Liver (tissue), 9 donors: ENCODE data around the gene CCS. TPM values are rescaled to one million over a fixed set of nuclear protein-coding genes. Genes with fewer than 3 reads are reported as not detected.

Experiments
- DNase-seq: peaks from one replicate; pipeline ENCODE4 v3.0.0-alpha.2; 2017; ENCODE audit warnings: low spot score
- H3K27ac ChIP-seq, 2 donors: one replicate each; pipeline ENCODE4 v1.7.0; 2013; ENCODE audit warnings: inconsistent platforms in 2 of 2, low read length in 2 of 2, control low read depth in 1 of 2, low read depth in 1 of 2, mild to moderate bottlenecking in 1 of 2
- H3K27me3 ChIP-seq, 4 donors: one replicate each; pipeline versions ENCODE4 v1.6.1 to v1.7.0; 2013; ENCODE audit warnings: low read length in 3 of 4, inconsistent platforms in 1 of 4, mild to moderate bottlenecking in 1 of 4, moderate library complexity in 1 of 4; ENCODE audit not compliant: control insufficient read depth in 4 of 4, insufficient read depth in 4 of 4
- H3K36me3 ChIP-seq, 4 donors: one replicate each; pipeline versions ENCODE4 v1.6.1 to v1.7.0; 2013; ENCODE audit warnings: low read length in 3 of 4, mild to moderate bottlenecking in 3 of 4, low read depth in 1 of 4, moderate library complexity in 1 of 4; ENCODE audit not compliant: control insufficient read depth in 4 of 4, insufficient read depth in 3 of 4
- H3K4me1 ChIP-seq, 4 donors: one replicate each; pipeline versions ENCODE4 v1.6.1 to v1.7.0; 2013; ENCODE audit warnings: low read length in 3 of 4, mild to moderate bottlenecking in 3 of 4, moderate library complexity in 1 of 4; ENCODE audit not compliant: control insufficient read depth in 4 of 4, insufficient read depth in 4 of 4
- H3K4me3 ChIP-seq, 3 donors: one replicate each; pipeline versions ENCODE4 v1.6.1 to v1.7.0; 2013; ENCODE audit warnings: low read length in 3 of 3, control low read depth in 1 of 3, low read depth in 1 of 3, mild to moderate bottlenecking in 1 of 3
- H3K9ac ChIP-seq, 2 donors: one replicate each; pipeline ENCODE4 v1.7.0; 2013; ENCODE audit warnings: low read length in 2 of 2, mild to moderate bottlenecking in 2 of 2, moderate library complexity in 2 of 2, control low read depth in 1 of 2, low read depth in 1 of 2
- H3K9me3 ChIP-seq, 4 donors: one replicate each; pipeline versions ENCODE4 v1.6.1 to v1.7.0; 2013; ENCODE audit warnings: low read length in 3 of 4; ENCODE audit not compliant: control insufficient read depth in 4 of 4
- FOXA1 ChIP-seq: IDR thresholded peaks from 2 replicates; pipeline ENCODE4 v1.6.1; 2016; ENCODE audit warnings: antibody characterized with exemption
- FOXA2 ChIP-seq: IDR thresholded peaks from 2 replicates; pipeline ENCODE4 v1.6.1; 2016; ENCODE audit warnings: antibody characterized with exemption
- GABPA ChIP-seq, 2 donors: IDR thresholded peaks in 1 of 2; conservative IDR thresholded peaks in 1 of 2; 2 replicates each; pipeline ENCODE4 v1.6.1; 2016; ENCODE audit warnings: antibody characterized with exemption in 2 of 2, mild to moderate bottlenecking in 1 of 2, moderate library complexity in 1 of 2
- HNF4G ChIP-seq: IDR thresholded peaks from 2 replicates; pipeline ENCODE4 v1.6.1; 2016; ENCODE audit warnings: antibody characterized with exemption
- JUND ChIP-seq, 2 donors: IDR thresholded peaks; 2 replicates each; pipeline ENCODE4 v1.6.1; 2016; ENCODE audit warnings: antibody characterized with exemption in 2 of 2
- NR2F2 ChIP-seq: IDR thresholded peaks from 2 replicates; pipeline ENCODE4 v1.6.1; 2016; ENCODE audit warnings: antibody characterized with exemption
- RAD21 ChIP-seq, 2 donors: IDR thresholded peaks; 2 replicates each; pipeline ENCODE4 v1.6.1; 2016; ENCODE audit warnings: antibody characterized with exemption in 2 of 2, mild to moderate bottlenecking in 2 of 2
- RXRA ChIP-seq, 2 donors: IDR thresholded peaks; 2 replicates each; pipeline ENCODE4 v1.6.1; 2017 to 2018; ENCODE audit warnings: antibody characterized with exemption in 2 of 2, mild to moderate bottlenecking in 1 of 2
- TAF1 ChIP-seq: conservative IDR thresholded peaks from 2 replicates; pipeline ENCODE4 v1.6.1; 2016; ENCODE audit warnings: antibody characterized with exemption, mild to moderate bottlenecking
- YY1 ChIP-seq: IDR thresholded peaks from 2 replicates; pipeline ENCODE4 v1.6.1; 2016; ENCODE audit warnings: antibody characterized with exemption, mild to moderate bottlenecking
- WGBS: extraction: QIAGEN DNeasy Blood & Tissue Kit; methylation state at CpG from one replicate; pipeline ENCODE4 v1.1.7; 2013; 5-methylcytosine and 5-hydroxymethylcytosine counted together
- polyA plus RNA-seq, 2 donors: library from polyadenylated mRNA; stranded (reverse) in 1 of 2; unstranded in 1 of 2; fragments of 200-250 nt in 1 of 2; fragments of >200 nt in 1 of 2; fragmentation: Nextera tagmentation in 1 of 2; extraction: Ambion mirVana in 1 of 2; gene quantifications; one replicate each; pipeline versions ENCODE4 v1.2.1 to v1.2.3, GENCODE V29; 2013 to 2015
- total RNA-seq, 2 donors: library from RNA; depleted of rRNA; stranded (reverse); fragments of >200 nt; gene quantifications; one replicate each; pipeline ENCODE4 v1.2.3, GENCODE V29; 2014
- TF ChIP-seq, protein P1 (sequence below): IDR thresholded peaks from 2 replicates; pipeline ENCODE4 v1.6.1; 2016; ENCODE audit warnings: antibody characterized with exemption
- TF ChIP-seq, protein P2 (sequence below): IDR thresholded peaks from 2 replicates; pipeline ENCODE4 v1.6.1; 2016; ENCODE audit warnings: antibody characterized with exemption
- TF ChIP-seq, protein P3 (sequence below): IDR thresholded peaks from 2 replicates; pipeline ENCODE4 v1.6.1; 2016; ENCODE audit warnings: antibody characterized with exemption, mild to moderate bottlenecking
- donor health status: healthy.
- donor health status: healthy.
- donor health status: healthy.
- donor health status: healthy.
- donor health status: healthy.

CCS gene
- total and polyA plus RNA-seq, 4 donors = 30.2 to 80.2 (median 46.8) TPM

DNA sequence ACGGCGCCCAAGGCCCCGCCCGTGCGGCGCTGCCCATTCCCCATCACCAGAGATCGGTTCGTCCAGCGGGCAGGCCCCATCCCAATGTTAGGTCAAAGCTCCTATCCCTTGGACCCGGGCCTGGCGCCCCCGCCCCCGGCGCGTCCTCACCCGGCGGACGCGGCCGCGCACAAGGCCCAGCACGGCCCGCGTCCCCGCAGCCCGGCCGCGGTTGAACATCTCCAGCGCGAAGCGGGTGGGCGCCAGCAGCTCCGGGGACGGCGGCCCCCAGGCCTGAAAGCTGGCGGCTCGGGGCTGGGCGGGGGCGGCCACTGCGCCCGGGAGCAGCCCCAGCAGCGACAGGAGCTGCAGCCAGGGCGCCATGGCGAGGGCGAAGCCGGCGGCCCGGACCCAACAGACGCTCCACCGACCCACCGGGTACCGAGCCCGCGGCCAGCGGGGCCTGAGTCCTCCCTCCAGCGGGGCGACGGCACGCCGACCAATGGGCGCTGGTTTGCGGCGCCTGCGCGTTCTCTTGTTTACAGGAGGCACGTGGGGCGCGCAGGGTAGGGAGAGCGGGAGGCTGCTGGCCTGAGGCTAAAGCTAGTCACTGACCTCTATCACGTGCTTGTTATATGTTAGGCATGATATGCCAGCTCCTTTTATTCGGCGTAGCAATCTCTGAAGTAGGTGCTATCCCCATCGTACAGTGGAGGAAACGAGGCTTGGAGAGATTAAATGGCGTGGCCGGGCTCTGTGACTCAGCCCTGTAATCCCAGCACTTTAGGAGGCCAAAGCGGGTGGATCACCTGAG lies 24.7 kb upstream of the CCS start, which contains the start of gene CTSF:
Gene CTSF, minus strand, starts transcription at position 483 of the 793 bp plus-strand sequence. Its CDS starts 120 bp downstream, at position 363.
- H3K9ac ChIP-seq = peak within 1 kb of the TSS in 1 of 2 donors; percentile 49
- peaks cover 0 to 8% (median 0%) of the 10 kb centered on the region in 4 donors for H3K36me3 ChIP-seq
- WGBS = 6% methylated on average over 77 of the region's 77 CpGs
- H3K27me3 ChIP-seq = no peaks in the 10 kb centered on the region
- DNase-seq = peak; percentile 78
- peak within 1 kb of the TSS in 1 of 2 donors; percentile 31 for H3K27ac ChIP-seq
- TF ChIP-seq FOXA2 = peak; percentile 89
- peak; percentile 65 to 70 for TF ChIP-seq RXRA (IDR thresholded peaks at IDR 0.05)
- no peak for TF ChIP-seq GABPA (IDR thresholded peaks at IDR 0.05 in 1 of 2, conservative IDR thresholded peaks at IDR 0.05 in 1 of 2)
- TF ChIP-seq HNF4G = no peak
- TF ChIP-seq FOXA1 = peak; percentile 88
- TF ChIP-seq RAD21 (IDR thresholded peaks at IDR 0.05) = no peak
- no peaks in the 10 kb centered on the region for H3K9me3 ChIP-seq
- peaks cover 2 to 14% (median 8%) of the 10 kb centered on the region in 4 donors for H3K4me1 ChIP-seq
- H3K4me3 ChIP-seq = peak within 1 kb of the TSS; percentile 38 to 58 (median 48)

DNA sequence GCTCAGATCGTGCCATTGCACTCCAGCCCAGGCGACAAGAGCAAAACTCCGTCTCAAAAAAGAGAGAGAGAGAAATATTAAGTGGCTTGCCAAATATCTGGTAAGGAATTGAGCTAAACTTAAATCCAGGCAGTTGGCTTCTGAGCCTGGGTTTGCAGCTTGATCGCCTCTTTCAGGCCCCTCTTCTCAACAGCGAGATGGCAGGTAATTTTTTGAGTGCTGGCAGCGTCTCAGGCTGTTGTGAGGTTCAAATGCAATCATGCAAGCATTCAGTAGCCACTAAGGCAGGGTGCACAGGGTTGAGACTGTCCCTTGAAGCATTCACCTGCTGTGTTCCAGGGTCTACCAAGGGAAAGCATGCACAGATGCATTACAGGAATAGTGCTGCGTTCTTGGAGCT lies 23.9 kb upstream of the CCS start:
- no peak for DNase-seq
- Histone ChIP-seq H3K27me3 (no peaks in the 10 kb centered on the region), H3K4me3 (no peak overlapping the region), H3K4me1 (peaks cover 2 to 14% (median 8%) of the 10 kb centered on the region in 4 donors), H3K36me3 (peaks cover 0 to 6% (median 0%) of the 10 kb centered on the region in 4 donors), H3K27ac (no peak overlapping the region), H3K9ac (no peak overlapping the region), H3K9me3 (no peaks in the 10 kb centered on the region)
- TF ChIP-seq FOXA1 (no peak), RAD21 (IDR thresholded peaks at IDR 0.05) (no peak), GABPA (IDR thresholded peaks at IDR 0.05 in 1 of 2, conservative IDR thresholded peaks at IDR 0.05 in 1 of 2) (no peak)
- TF ChIP-seq, protein P1, sequence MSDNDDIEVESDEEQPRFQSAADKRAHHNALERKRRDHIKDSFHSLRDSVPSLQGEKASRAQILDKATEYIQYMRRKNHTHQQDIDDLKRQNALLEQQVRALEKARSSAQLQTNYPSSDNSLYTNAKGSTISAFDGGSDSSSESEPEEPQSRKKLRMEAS = no peak
- 90% methylated on average over 7 of the region's 7 CpGs for WGBS

DNA sequence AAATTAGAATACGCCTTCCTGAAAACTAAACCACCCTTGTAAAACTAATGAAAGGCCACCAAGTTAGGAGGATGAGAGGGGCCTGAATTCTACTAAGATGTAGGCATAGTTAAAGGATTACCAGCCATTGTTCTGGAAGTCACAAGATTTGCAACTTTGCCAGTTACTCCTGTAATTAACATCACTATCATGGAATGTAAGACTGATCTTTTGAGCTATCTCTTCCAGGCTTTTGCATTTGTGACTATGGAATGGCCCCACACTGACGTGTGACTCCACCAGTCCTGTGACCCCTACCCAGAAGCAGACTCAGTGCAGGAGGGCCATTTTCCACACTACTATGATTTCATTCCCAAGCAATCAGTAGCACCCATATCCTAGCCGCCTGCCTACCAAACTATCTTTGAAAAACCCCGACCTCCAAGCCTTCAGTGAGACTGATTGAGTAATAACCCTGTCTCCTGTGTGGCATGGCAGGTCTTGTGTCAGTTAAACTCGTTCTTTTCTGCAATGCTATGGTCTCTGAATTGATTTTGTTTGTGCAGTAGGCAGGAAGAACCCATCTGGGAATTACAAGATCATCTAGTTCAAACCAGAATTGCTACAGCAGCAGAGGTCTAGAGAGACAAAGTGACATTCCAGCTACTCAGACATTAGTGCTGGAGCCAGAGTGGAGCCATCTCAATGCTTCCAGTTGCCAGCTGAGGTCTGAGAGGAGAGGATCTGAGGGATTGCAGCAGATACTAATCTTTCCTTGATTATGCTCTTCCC lies 22.7 kb upstream of the CCS start:
- Histone ChIP-seq H3K9ac (no peak overlapping the region), H3K4me1 (peaks cover 2 to 14% (median 8%) of the 10 kb centered on the region in 4 donors), H3K36me3 (peaks cover 0 to 6% (median 0%) of the 10 kb centered on the region in 4 donors), H3K27me3 (no peaks in the 10 kb centered on the region), H3K27ac (no peak overlapping the region), H3K4me3 (no peak overlapping the region), H3K9me3 (no peaks in the 10 kb centered on the region)
- TF ChIP-seq, protein P2, sequence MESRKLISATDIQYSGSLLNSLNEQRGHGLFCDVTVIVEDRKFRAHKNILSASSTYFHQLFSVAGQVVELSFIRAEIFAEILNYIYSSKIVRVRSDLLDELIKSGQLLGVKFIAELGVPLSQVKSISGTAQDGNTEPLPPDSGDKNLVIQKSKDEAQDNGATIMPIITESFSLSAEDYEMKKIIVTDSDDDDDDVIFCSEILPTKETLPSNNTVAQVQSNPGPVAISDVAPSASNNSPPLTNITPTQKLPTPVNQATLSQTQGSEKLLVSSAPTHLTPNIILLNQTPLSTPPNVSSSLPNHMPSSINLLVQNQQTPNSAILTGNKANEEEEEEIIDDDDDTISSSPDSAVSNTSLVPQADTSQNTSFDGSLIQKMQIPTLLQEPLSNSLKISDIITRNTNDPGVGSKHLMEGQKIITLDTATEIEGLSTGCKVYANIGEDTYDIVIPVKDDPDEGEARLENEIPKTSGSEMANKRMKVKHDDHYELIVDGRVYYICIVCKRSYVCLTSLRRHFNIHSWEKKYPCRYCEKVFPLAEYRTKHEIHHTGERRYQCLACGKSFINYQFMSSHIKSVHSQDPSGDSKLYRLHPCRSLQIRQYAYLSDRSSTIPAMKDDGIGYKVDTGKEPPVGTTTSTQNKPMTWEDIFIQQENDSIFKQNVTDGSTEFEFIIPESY = no peak
- TF ChIP-seq FOXA2 = no peak
- TF ChIP-seq, protein P3, sequence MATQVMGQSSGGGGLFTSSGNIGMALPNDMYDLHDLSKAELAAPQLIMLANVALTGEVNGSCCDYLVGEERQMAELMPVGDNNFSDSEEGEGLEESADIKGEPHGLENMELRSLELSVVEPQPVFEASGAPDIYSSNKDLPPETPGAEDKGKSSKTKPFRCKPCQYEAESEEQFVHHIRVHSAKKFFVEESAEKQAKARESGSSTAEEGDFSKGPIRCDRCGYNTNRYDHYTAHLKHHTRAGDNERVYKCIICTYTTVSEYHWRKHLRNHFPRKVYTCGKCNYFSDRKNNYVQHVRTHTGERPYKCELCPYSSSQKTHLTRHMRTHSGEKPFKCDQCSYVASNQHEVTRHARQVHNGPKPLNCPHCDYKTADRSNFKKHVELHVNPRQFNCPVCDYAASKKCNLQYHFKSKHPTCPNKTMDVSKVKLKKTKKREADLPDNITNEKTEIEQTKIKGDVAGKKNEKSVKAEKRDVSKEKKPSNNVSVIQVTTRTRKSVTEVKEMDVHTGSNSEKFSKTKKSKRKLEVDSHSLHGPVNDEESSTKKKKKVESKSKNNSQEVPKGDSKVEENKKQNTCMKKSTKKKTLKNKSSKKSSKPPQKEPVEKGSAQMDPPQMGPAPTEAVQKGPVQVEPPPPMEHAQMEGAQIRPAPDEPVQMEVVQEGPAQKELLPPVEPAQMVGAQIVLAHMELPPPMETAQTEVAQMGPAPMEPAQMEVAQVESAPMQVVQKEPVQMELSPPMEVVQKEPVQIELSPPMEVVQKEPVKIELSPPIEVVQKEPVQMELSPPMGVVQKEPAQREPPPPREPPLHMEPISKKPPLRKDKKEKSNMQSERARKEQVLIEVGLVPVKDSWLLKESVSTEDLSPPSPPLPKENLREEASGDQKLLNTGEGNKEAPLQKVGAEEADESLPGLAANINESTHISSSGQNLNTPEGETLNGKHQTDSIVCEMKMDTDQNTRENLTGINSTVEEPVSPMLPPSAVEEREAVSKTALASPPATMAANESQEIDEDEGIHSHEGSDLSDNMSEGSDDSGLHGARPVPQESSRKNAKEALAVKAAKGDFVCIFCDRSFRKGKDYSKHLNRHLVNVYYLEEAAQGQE = no peak
- TF ChIP-seq JUND (IDR thresholded peaks at IDR 0.05) = no peak
- TF ChIP-seq GABPA (IDR thresholded peaks at IDR 0.05 in 1 of 2, conservative IDR thresholded peaks at IDR 0.05 in 1 of 2) = no peak
- TF ChIP-seq RXRA (IDR thresholded peaks at IDR 0.05) = no peak
- no peak for TF ChIP-seq NR2F2
- no peak for TF ChIP-seq TAF1
- TF ChIP-seq YY1 = no peak
- DNase-seq = no peak
- WGBS = 72% methylated on average over 5 of the region's 5 CpGs
